HG03139 (cell line): Measurements from ENCODE around the gene CYP4F11.
"Not testable (repeated sequence)": the region's sequence is repeated elsewhere in the genome, so short reads cannot be mapped to it uniquely, and the experiment has no call there.

Experiments
- ATAC-seq: cut with Tn5 transposase; IDR thresholded peaks from one replicate; pipeline ENCODE4 v1.9.1; 2021; ENCODE audit not compliant: unreplicated experiment

CYP4F11 gene

DNA sequence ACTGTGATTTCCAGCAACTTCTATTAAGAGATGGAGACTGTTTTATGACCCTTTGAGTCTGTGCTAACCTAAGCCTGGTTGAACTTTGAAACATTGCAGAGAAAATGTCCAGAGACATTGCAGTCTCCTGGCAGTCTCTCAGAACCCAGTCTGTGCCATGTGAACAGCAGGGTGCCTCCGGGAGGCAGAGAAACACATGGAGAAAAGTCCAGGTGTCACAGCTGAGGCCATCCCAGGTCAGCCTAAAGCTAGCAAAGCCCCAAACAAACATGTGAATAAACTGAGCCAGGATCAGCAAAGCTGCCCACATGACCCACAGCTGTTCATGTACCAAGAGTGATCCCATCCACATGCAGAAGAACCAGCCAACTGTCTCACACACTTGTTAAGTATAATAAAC, 7.8 kb downstream of the CYP4F11 start:
- ATAC-seq = no peak

DNA sequence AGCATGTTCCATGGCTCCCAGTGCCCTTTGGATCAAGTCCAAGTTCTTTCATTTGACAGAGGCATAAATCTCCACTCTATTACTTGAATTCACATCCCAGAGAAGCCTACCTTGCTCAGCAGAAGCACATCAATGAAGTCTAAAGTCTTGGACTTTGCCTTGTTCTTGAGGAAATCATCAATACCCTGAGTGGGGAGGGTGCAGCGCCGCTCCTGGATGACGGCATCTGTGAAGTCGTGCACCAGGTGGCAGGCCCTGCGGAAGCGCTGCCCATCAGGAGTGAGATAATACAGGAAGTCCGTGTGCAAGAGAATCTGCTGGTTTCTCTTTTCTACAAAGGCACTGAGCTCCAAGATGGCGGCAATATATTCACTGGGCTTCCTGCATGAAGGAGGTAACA, 10.6 kb downstream of the CYP4F11 start:
- no peak for ATAC-seq

DNA sequence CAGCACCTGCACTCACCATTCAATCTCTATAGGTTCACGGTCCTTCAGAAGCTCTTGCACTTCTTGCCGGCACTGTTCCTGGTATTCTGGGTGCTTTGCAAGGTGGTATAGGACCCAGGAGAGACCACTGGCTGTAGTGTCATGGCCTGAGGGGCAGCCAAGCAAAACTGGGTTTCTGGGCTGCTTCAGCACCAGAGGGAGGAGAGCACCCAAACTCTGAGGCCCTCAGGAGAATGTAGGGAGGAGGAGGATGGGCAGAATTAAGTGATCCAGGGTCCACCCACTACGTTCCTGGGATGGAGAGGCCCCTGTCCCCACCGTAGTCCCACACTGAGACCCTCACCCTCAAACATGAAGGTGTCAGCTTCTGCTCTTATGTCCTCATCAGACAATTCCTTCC, 12.3 kb downstream of the CYP4F11 start:
- no peak for ATAC-seq

DNA sequence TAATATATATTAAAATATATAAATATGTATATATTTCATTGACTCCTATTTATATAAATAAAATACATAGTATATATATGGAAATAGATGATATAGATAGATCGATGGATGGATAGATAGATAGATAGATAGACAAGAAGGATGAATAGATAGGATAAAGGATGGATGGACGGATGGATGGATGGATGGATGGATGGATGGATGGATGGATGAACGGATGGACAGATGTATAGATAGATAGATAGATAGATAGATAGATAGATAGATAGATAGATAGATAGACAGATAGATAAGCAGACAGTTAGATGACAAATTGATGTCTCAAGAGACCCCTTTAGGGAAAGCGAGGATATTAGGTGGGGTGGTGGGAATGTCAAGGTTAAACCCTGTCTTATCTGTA, 15.1 kb downstream of the CYP4F11 start:
- ATAC-seq = no peak

DNA sequence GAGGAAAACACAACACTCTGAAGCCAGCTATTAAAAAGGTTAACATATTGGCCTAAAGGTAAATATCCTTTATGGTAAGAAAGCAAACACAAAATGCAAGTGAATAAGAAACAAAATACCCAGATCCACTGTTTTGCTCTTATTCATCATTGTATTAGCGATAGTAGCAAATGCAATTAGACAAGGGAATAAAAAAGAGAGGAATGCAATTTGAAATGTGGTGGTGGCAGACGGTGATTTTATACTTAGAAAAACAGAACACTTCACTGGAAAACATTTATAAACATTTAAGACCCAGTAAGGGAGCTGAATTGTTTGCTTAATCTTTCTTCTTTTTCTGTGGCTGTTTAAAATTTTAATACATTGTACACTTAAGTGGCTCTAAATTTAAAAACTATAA, 19.2 kb downstream of the CYP4F11 start:
- ATAC-seq = no peak

- ATAC-seq = no peak
These were observed 20.5 kb downstream of the CYP4F11 start for GRCh38 chr19:15913830-15914229.

DNA sequence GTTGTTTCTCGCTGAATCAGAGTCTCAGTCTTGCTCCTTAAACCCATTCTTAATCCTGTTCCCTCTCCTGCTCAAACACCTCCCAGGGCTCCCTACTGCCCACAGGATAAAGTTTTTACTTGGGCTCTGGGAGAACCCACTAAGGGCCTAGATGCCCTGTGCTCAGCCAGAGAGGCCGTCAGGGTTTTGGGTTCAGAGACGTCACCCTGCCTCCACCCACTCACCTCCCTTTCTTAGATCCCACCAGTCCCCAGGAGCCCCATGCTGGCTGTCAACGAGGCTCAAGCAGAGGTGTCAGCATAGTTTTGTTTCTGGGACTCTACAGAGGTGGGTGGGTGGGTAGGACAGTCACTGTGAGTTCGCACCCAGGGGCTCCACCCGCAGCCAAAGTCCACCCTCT, 20.9 kb downstream of the CYP4F11 start:
- no peak for ATAC-seq

- ATAC-seq = no peak
These were observed 22.6 kb downstream of the CYP4F11 start for GRCh38 chr19:15911599-15912235.

GRCh38 chr19:15905026-15905425, 29.3 kb downstream of the CYP4F11 start:
- no peak for ATAC-seq

DNA sequence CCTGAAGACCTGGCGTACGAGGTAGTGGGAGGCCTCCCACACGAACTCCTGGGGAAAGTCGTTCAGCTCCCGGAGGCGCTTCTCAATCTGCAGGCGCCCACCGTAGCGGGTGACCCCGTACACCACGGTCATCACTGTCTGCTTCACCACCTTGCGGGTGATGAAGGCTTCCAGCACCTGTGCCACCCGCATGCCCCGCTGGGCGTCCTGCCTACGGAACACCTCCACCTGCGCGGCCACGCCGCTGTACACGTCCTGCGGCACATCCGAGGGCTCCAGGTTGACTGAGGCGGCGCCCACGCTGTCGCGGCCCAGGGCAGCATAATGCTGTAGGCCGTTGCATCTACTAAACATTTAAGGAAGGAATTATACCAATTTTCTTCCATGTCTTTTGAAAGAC, 31.4 kb downstream of the CYP4F11 start:
- ATAC-seq = not testable (repeated sequence)

DNA sequence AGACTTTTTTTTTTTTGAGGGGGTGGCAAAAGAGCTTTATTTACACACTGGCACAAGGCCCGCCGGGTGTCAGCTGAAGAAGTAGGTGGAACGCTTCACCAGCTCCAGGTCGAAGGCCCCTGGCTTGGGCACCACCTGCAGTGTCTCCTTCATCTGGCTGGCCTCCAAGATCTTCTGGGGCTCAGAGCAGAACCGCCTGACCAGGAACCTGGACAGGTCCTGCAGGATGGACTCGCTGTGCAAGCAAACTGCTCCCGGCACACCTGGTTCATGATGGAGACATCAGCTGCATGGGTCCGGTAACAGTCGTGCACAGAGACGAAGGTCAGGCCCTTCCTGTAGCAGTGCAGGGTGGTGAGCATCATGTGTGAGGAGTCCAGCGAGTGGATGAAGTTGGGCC, 32.1 kb downstream of the CYP4F11 start:
- no peak for ATAC-seq

- no peak for ATAC-seq
These were observed 33.8 kb downstream of the CYP4F11 start for GRCh38 chr19:15900504-15900903.

DNA sequence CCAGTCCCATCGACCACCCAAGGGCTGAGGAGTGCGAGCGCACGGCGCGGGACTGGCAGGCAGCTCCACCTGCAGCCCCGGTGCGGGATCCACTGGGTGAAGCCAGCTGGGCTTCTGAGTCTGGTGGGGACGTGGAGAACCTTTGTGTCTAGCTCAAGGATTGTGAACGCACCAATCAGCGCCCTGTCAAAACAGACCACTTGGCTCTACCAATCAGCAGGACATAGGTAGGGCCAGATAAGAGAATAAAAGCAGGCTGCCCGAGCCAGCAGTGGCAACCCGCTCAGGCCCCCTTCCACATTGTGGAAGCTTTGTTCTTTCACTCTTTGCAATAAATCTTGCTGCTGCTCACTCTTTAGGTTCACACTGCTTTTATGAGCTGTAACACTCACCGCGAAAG, 34.3 kb downstream of the CYP4F11 start:
- not testable (repeated sequence) for ATAC-seq

- ATAC-seq = not testable (repeated sequence)
These were observed 34.8 kb downstream of the CYP4F11 start for GRCh38 chr19:15899561-15899960.

DNA sequence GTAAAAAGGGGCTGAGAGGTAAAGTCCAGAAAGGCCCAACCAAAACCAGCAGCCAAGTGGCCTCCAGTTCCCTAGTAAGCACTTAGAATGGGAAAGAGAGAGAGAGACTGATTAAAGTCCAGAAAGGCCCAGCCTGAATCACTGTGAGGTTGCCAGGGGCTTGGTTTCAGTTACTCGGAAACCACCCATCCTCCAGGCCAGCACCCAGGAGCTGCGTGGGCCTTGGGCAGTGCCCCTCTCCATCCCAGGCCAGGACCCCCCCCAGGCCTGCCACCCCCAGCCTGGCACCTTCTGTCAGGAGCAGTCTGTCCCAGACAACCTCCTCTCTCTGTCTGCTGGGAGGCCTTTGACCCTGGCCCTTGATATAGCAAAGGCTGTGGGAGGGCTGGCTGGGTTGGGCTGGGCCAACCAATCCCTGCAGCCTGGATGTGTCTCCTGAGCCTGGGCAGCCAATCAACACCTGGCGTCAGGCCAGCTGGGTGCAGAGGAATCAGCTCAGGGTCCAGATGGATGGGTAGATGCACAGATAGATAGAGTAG, 36.5 kb downstream of the CYP4F11 start, which contains the start of gene CYP4F2:
TSS of gene CYP4F2 (minus strand) at position 337 of the 539 bp plus-strand sequence. CDS start 463 bp downstream, outside the sequence.
- no peak for ATAC-seq

DNA sequence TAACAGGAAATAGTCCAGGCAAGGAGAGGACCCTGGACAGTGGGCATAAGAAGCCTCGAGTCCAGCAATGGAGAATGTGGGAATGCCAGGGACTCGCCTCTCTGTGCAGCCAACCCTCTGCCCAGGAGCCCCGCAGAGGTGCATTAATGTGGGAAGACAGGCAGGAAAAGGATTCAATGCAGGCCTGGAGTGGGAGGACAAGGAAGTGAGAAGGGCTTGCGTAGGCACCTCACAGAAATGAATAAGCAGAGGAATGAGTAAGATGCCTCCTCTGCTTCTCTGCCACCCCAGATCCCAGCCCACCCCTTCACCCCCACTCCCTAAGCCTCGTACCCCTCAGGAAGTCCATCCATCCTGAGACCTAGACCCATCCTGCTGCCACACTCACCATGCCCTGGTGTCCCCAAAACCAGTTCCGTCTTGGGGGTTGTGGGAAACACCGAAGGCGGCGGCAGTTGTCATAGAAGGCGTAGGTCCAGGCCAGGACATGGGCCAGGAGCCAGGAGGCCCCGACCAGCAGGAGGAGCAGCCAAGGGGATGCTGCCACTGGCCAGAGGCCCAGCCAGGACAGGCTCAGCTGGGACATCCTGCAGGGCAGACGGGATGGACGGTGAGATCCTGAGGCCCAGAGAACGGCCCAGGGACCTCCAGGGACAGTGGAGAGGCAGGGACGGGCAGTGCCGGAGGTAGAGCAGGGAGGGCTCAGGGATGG, 37.1 kb downstream of the CYP4F11 start:
- ATAC-seq = no peak

DNA sequence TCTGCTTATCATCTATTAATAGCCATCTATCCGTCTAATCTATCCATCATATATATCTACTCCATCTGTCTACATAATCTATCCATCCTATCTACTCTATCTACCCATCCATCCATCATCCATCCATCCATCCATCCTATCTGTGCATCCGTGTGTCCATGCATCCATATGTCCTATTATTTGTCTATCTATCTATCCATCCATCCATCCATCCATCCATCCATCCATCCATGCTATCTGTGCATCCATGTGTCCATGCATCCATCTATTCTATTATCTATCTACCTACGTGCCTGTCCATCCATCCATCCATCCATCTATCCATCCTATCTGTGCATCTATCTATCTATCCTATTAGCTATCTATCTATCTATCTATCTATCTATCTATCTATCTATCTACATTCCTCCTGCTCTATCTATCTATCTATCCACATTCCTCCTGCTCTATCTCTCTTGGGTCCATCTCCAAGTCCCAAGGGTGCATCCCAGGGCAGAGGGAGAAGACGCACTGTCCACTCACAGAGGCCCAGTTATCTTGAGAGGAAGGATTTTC, 38.4 kb downstream of the CYP4F11 start:
- no peak for ATAC-seq

DNA sequence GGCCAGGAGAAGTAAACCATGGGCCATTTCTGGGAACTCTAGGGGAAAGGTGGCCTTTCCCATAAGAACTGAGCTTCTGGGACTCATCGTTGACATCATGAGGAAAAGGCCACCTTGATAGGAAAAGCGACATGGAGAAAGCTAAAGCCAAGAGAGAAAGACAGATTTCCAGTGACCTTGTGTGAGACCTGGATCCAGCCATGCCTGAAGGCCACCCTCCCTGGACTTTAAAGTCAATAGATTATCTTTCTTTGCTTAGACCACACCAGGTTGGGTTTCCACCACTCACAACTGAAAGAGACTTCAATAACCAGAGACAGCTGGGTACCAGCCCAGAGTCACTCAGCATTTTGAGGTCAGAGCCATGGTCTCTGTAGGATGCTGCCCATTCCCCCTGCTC, 40.0 kb downstream of the CYP4F11 start:
- ATAC-seq = no peak

GRCh38 chr19:15893477-15893876, 40.9 kb downstream of the CYP4F11 start:
- ATAC-seq = no peak

DNA sequence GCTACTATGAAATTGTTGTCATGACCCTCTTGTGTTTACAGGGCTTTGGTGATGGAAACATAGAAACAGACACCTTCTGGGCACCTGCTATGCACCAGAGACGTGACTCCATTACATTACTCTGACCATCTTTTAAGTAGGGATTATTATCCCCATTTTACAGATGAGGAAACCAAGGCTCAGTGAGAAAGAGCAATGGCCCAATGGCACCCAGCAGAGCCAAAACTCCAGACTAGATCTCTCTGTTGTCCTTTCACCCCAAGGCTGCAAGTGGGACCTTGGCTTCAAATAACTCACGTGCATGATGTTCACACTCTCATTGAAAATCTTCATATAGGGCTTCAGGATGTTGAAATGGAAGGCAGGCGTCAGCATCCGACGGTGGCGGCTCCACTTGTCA, 42.3 kb downstream of the CYP4F11 start:
- no peak for ATAC-seq

- ATAC-seq = no peak
These were observed 42.9 kb downstream of the CYP4F11 start for GRCh38 chr19:15891434-15891833.

- ATAC-seq = not testable (repeated sequence)
These were observed 45.0 kb downstream of the CYP4F11 start for GRCh38 chr19:15889339-15889738.
